ENCODE measurements around the gene TNFSF10.

TNFSF10 gene

GRCh38 chr3:172516318-172517214 is 6.7 kb downstream of the TNFSF10 start:
- DNase-seq (ENCODE audit: low read depth): peak; percentile 75

GRCh38 chr3:172515130-172515918 is 7.9 kb downstream of the TNFSF10 start:
- DNase-seq (ENCODE audit: low read depth): no peak

GRCh38 chr3:172514678-172515077 is 8.6 kb downstream of the TNFSF10 start:
- DNase-seq (ENCODE audit: low read depth): no peak

- DNase-seq (ENCODE audit: low read depth): no peak
Measured at GRCh38 chr3:172513488-172513887, 9.7 kb downstream of the TNFSF10 start.

- DNase-seq (ENCODE audit: low read depth): no peak
Measured at GRCh38 chr3:172511783-172512762, 11.2 kb downstream of the TNFSF10 start.

GRCh38 chr3:172506094-172506493 is 17.1 kb downstream of the TNFSF10 start:
- DNase-seq (ENCODE audit: low read depth): no peak

- DNase-seq (ENCODE audit: low read depth): no peak
Measured at GRCh38 chr3:172501540-172501939, 21.7 kb downstream of the TNFSF10 start.

- DNase-seq (ENCODE audit: low read depth): peak; percentile 70
Measured at GRCh38 chr3:172490198-172490669, 33.0 kb downstream of the TNFSF10 start.

GRCh38 chr3:172478116-172478515 is 45.1 kb downstream of the TNFSF10 start:
- no peak for DNase-seq (ENCODE audit: low read depth)

GRCh38 chr3:172476347-172476746 is 46.9 kb downstream of the TNFSF10 start:
- no peak for DNase-seq (ENCODE audit: low read depth)

- DNase-seq (ENCODE audit: low read depth): no peak
Measured at GRCh38 chr3:172475703-172476102, 47.5 kb downstream of the TNFSF10 start.

- DNase-seq (ENCODE audit: low read depth): no peak
Measured at GRCh38 chr3:172471903-172472302, 51.3 kb downstream of the TNFSF10 start.

- no peak for DNase-seq (ENCODE audit: low read depth)
Measured at GRCh38 chr3:172470588-172470987, 52.6 kb downstream of the TNFSF10 start.

GRCh38 chr3:172467170-172467824 is 55.9 kb downstream of the TNFSF10 start:
- peak; percentile 67 for DNase-seq (ENCODE audit: low read depth)

- DNase-seq (ENCODE audit: low read depth): peak; percentile 1
Measured at GRCh38 chr3:172466553-172467130, 56.6 kb downstream of the TNFSF10 start.

GRCh38 chr3:172465281-172465680 is 57.9 kb downstream of the TNFSF10 start:
- DNase-seq (ENCODE audit: low read depth): no peak

- no peak for DNase-seq (ENCODE audit: low read depth)
Measured at GRCh38 chr3:172464306-172464705, 58.9 kb downstream of the TNFSF10 start.

- DNase-seq (ENCODE audit: low read depth): peak; percentile 38
Measured at GRCh38 chr3:172461530-172462138, 61.6 kb downstream of the TNFSF10 start.

GRCh38 chr3:172456404-172456803 is 66.8 kb downstream of the TNFSF10 start:
- no peak for DNase-seq (ENCODE audit: low read depth)

Measured in EH (cell line).